GM12873 (cell line): Measurements from ENCODE around the gene SCG3.

Experiments
- CTCF ChIP-seq: IDR thresholded peaks from 2 replicates; pipeline ENCODE4 v1.5.1; 2012; ENCODE audit warnings: low read depth, mild to moderate bottlenecking, moderate library complexity, low read length, control low read depth; ENCODE audit not compliant: insufficient read depth; ENCODE audit errors: missing control alignments

SCG3 gene

GRCh38 chr15:51760805-51761204 lies 79.5 kb downstream of the SCG3 start:
- TF ChIP-seq CTCF: no peak

GRCh38 chr15:51765751-51766150 lies 84.4 kb downstream of the SCG3 start:
- no peak for TF ChIP-seq CTCF

- no peak for TF ChIP-seq CTCF
Measured at GRCh38 chr15:51766341-51766740, 85.0 kb downstream of the SCG3 start.

- no peak for TF ChIP-seq CTCF
Measured at GRCh38 chr15:51768018-51768417, 86.7 kb downstream of the SCG3 start.
